Sigmoid colon (tissue), 7 donors: ENCODE measurements around the gene AP1M1. TPM values are rescaled to one million over a fixed set of nuclear protein-coding genes. Genes with fewer than 3 reads are reported as not detected.
A peak's percentile ranks its signal among the peaks of the same experiment; 100 is the strongest.

Experiments
- DNase-seq: peaks from one replicate; pipeline ENCODE4 v3.0.0-alpha.2; 2019
- H3K27ac ChIP-seq, 4 donors: fragments of 200-600 bp; sonication (generic); one replicate each; pipeline ENCODE4 v1.5.1; 2016 to 2019; ENCODE audit warnings: mild to moderate bottlenecking in 1 of 4
- H3K27me3 ChIP-seq, 3 donors: fragments of 200-600 bp; sonication (generic); one replicate each; pipeline ENCODE4 v1.5.1; 2019; ENCODE audit warnings: mild to moderate bottlenecking in 1 of 3
- H3K36me3 ChIP-seq, 4 donors: fragments of 200-600 bp; sonication (generic); one replicate each; pipeline ENCODE4 v1.5.1; 2016 to 2019
- H3K4me1 ChIP-seq, 4 donors: fragments of 200-600 bp; sonication (generic); one replicate each; pipeline ENCODE4 v1.5.1; 2017 to 2019
- H3K4me3 ChIP-seq, 4 donors: fragments of 200-600 bp; sonication (generic); one replicate each; pipeline ENCODE4 v1.5.1; 2017 to 2019; ENCODE audit warnings: mild to moderate bottlenecking in 2 of 4, moderate library complexity in 1 of 4
- H3K9me3 ChIP-seq, 4 donors: fragments of 200-600 bp in 3 of 4; sonication (generic) in 3 of 4; one replicate each; pipeline versions ENCODE4 v1.5.1 to v1.6.1; 2013 to 2019
- CTCF ChIP-seq, 4 experiments: fragments of 450-650 bp in 3 of 4; fragments of 200-600 bp in 1 of 4; IDR thresholded peaks; one replicate each; pipeline ENCODE4 v1.5.1; 2016 to 2019; ENCODE audit warnings: antibody characterized with exemption in 4 of 4, mild to moderate bottlenecking in 3 of 4, moderate library complexity in 2 of 4
- EP300 ChIP-seq, 4 donors: sonication (generic); formaldehyde crosslinking; IDR thresholded peaks; one replicate each; pipeline ENCODE4 v1.6.1; 2017; ENCODE audit warnings: antibody characterized with exemption in 4 of 4
- POLR2A ChIP-seq, 2 donors: fragments of 450-650 bp; IDR thresholded peaks; one replicate each; pipeline ENCODE4 v1.6.1; 2016; ENCODE audit warnings: antibody characterized with exemption in 2 of 2, mild to moderate bottlenecking in 2 of 2, moderate library complexity in 2 of 2
- POLR2AphosphoS5 ChIP-seq, 4 donors: sonication (generic); formaldehyde crosslinking; IDR thresholded peaks; one replicate each; pipeline ENCODE4 v1.6.1; 2017; ENCODE audit warnings: antibody characterized with exemption in 4 of 4
- WGBS, 2 donors: extraction: QIAGEN DNeasy Blood & Tissue Kit; methylation state at CpG; one replicate each; pipeline ENCODE4 v1.1.7; 2013; 5-methylcytosine and 5-hydroxymethylcytosine counted together
- intact Hi-C: fragments of 100-400 bp; cut with DNase I; formaldehyde crosslinking; loops from one replicate; pipeline ENCODE4 v1.15.1; 2023
- polyA plus RNA-seq, 3 donors: library from polyadenylated mRNA; stranded (reverse); fragments of 200-250 nt; gene quantifications; one replicate each; pipeline ENCODE4 v1.2.3, GENCODE V29; 2013
- total RNA-seq, 4 donors: library from RNA; depleted of rRNA; stranded (reverse); fragments of >200 nt; gene quantifications; one replicate each; pipeline ENCODE4 v1.1.0, GENCODE V29; 2016
- donor health status: healthy with polysubstance abuse.
- donor health status: Bipolar disorder and iron deficiency.
- donor health status: healthy.

Gene AP1M1
- total and polyA plus RNA-seq, 7 donors: 18.7 to 63.7 (median 57.1) TPM

- DNase-seq: no peak
- Histone ChIP-seq H3K4me3 (no peak overlapping the region), H3K36me3 (no peaks in the 10 kb centered on the region), H3K4me1 (no peaks in the 10 kb centered on the region), H3K27ac (no peak overlapping the region), H3K27me3 (no peaks in the 10 kb centered on the region), H3K9me3 (no peaks in the 10 kb centered on the region)
- WGBS, 2 donors: 89 to 92% methylated on average over 14 of the region's 14 CpGs
- intact Hi-C loops: no loop called here
- TF ChIP-seq POLR2A (IDR thresholded peaks at IDR 0.05): no peak
- TF ChIP-seq CTCF (IDR thresholded peaks at IDR 0.05): no peak
- TF ChIP-seq EP300 (IDR thresholded peaks at IDR 0.05): no peak
- no peak for TF ChIP-seq POLR2AphosphoS5 (IDR thresholded peaks at IDR 0.05)
Observed at GRCh38 chr19:16265890-16266585, 68.3 kb downstream of the AP1M1 start.

GRCh38 chr19:16266586-16266942, 68.9 kb downstream of the AP1M1 start:
- intact Hi-C loops: no loop called here
- Histone ChIP-seq H3K9me3 (no peaks in the 10 kb centered on the region), H3K27me3 (no peaks in the 10 kb centered on the region), H3K27ac (no peak overlapping the region), H3K4me1 (no peaks in the 10 kb centered on the region), H3K4me3 (no peak overlapping the region), H3K36me3 (no peaks in the 10 kb centered on the region)
- no peak for DNase-seq
- no peak for TF ChIP-seq CTCF (IDR thresholded peaks at IDR 0.05)
- TF ChIP-seq POLR2A (IDR thresholded peaks at IDR 0.05): no peak
- no peak for TF ChIP-seq EP300 (IDR thresholded peaks at IDR 0.05)
- TF ChIP-seq POLR2AphosphoS5 (IDR thresholded peaks at IDR 0.05): no peak
- 38 to 53% methylated on average over 14 of the region's 14 CpGs for WGBS, 2 donors

- intact Hi-C loops: no loop called here
- no peaks in the 10 kb centered on the region for H3K9me3 ChIP-seq
- no peak overlapping the region for H3K4me3 ChIP-seq
- no peaks in the 10 kb centered on the region for H3K36me3 ChIP-seq
- no peak for TF ChIP-seq POLR2A (IDR thresholded peaks at IDR 0.05)
- TF ChIP-seq CTCF (IDR thresholded peaks at IDR 0.05): no peak
- no peak for TF ChIP-seq EP300 (IDR thresholded peaks at IDR 0.05)
- no peak for TF ChIP-seq POLR2AphosphoS5 (IDR thresholded peaks at IDR 0.05)
- H3K27me3 ChIP-seq: no peaks in the 10 kb centered on the region
- peaks cover 0 to 18% (median 13%) of the 10 kb centered on the region in 4 donors for H3K4me1 ChIP-seq
- H3K27ac ChIP-seq: no peak overlapping the region
- DNase-seq: no peak
- 75 to 82% methylated on average over 17 of the region's 17 CpGs for WGBS, 2 donors
Observed at GRCh38 chr19:16268676-16269319, 71.1 kb downstream of the AP1M1 start.

- H3K9me3 ChIP-seq: no peaks in the 10 kb centered on the region
- DNase-seq: peak; percentile 76
- TF ChIP-seq POLR2A (IDR thresholded peaks at IDR 0.05) (no peak), EP300 (IDR thresholded peaks at IDR 0.05) (no peak), CTCF (IDR thresholded peaks at IDR 0.05) (no peak), POLR2AphosphoS5 (IDR thresholded peaks at IDR 0.05) (no peak)
- H3K4me1 ChIP-seq: peaks cover 0 to 22% (median 15%) of the 10 kb centered on the region in 4 donors
- intact Hi-C loops: no loop called here
- peak overlapping the region; percentile 69 to 85 (median 80) for H3K27ac ChIP-seq
- H3K27me3 ChIP-seq: no peaks in the 10 kb centered on the region
- H3K36me3 ChIP-seq: no peaks in the 10 kb centered on the region
- H3K4me3 ChIP-seq: no peak overlapping the region
- 76 to 84% methylated on average over 14 of the region's 14 CpGs for WGBS, 2 donors
Observed at GRCh38 chr19:16272945-16273344, 75.2 kb downstream of the AP1M1 start.
